Mesenteric fat pad (tissue), 1 donor: ENCODE measurements around the gene LGMN. TPM values are rescaled to one million over a fixed set of nuclear protein-coding genes. Genes with fewer than 3 reads are reported as not detected.

Source experiments
- DNase-seq: peaks from one replicate; pipeline ENCODE4 v3.0.0-alpha.2; 2020; ENCODE audit warnings: low spot score
- total RNA-seq: library from RNA; stranded (reverse); fragmentation: NEBNext Ultra II Directional; extraction: Animal tissue kit (Norgen Biotek cat#: 25700); gene quantifications from one replicate; pipeline ENCODE4 v1.2.1, GENCODE V29; 2021
- donor health status: DM: yes; HTN: yes; CAD: no.

The LGMN gene
- total RNA-seq, 1 donor from 2014 or later: 150 TPM

GRCh38 chr14:92677955-92678354 lies 70.5 kb downstream of the LGMN start:
- DNase-seq: no peak

GRCh38 chr14:92677087-92677668 lies 71.2 kb downstream of the LGMN start:
- DNase-seq: no peak

- DNase-seq: no peak
Observed at GRCh38 chr14:92676403-92677086, 71.9 kb downstream of the LGMN start.

GRCh38 chr14:92675976-92676375 lies 72.5 kb downstream of the LGMN start:
- DNase-seq: no peak

- DNase-seq: no peak
Observed at GRCh38 chr14:92675421-92675820, 73.0 kb downstream of the LGMN start.

- no peak for DNase-seq
Observed at GRCh38 chr14:92673601-92674150, 74.8 kb downstream of the LGMN start.

- DNase-seq: no peak
Observed at GRCh38 chr14:92670643-92671366, 77.6 kb downstream of the LGMN start.

GRCh38 chr14:92670160-92670559 lies 78.3 kb downstream of the LGMN start:
- no peak for DNase-seq

- DNase-seq: no peak
Observed at GRCh38 chr14:92668276-92668973, 80.0 kb downstream of the LGMN start.

GRCh38 chr14:92666251-92666650 lies 82.2 kb downstream of the LGMN start:
- DNase-seq: no peak

- DNase-seq: no peak
Observed at GRCh38 chr14:92665661-92666110, 82.7 kb downstream of the LGMN start.

- DNase-seq: no peak
Observed at GRCh38 chr14:92663049-92663448, 85.4 kb downstream of the LGMN start.

GRCh38 chr14:92660571-92660970 lies 87.9 kb downstream of the LGMN start:
- DNase-seq: no peak

GRCh38 chr14:92659765-92660561 lies 88.5 kb downstream of the LGMN start:
- no peak for DNase-seq

GRCh38 chr14:92658684-92659083 lies 89.7 kb downstream of the LGMN start:
- no peak for DNase-seq

- DNase-seq: no peak
Observed at GRCh38 chr14:92658160-92658559, 90.3 kb downstream of the LGMN start.

GRCh38 chr14:92657457-92658142 lies 90.8 kb downstream of the LGMN start:
- no peak for DNase-seq

- DNase-seq: no peak
Observed at GRCh38 chr14:92656306-92657081, 91.9 kb downstream of the LGMN start.
